Measurements from ENCODE around the gene PEX11G.

- TF ChIP-seq POLR2A (IDR thresholded peaks at IDR 0.05; ENCODE audit: low read depth, low read length) (no peak), TAF1 (IDR thresholded peaks at IDR 0.05; ENCODE audit: low read depth, low read length) (no peak), POLR2AphosphoS5 (IDR thresholded peaks at IDR 0.05; ENCODE audit: low read depth, low read length) (no peak), POU2F2 (IDR thresholded peaks at IDR 0.05; ENCODE audit: low read depth, low read length) (no peak), SPI1 (IDR thresholded peaks at IDR 0.05; ENCODE audit: low read depth, low read length) (no peak), PAX5 (IDR thresholded peaks at IDR 0.05; ENCODE audit: insufficient read depth, low read length, severe bottlenecking) (no peak)
These were observed 28.3 kb downstream of the PEX11G start for GRCh38 chr19:7460562-7460966.

All from GM12891 (cell line).